Left hindlimb (tissue), 1 donor: ENCODE results near the gene PHOSPHO2.

Source experiments
- DNase-seq: peaks from one replicate; pipeline ENCODE4 v3.0.0-alpha.2; 2018

PHOSPHO2 gene, protein sequence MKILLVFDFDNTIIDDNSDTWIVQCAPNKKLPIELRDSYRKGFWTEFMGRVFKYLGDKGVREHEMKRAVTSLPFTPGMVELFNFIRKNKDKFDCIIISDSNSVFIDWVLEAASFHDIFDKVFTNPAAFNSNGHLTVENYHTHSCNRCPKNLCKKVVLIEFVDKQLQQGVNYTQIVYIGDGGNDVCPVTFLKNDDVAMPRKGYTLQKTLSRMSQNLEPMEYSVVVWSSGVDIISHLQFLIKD

DNA sequence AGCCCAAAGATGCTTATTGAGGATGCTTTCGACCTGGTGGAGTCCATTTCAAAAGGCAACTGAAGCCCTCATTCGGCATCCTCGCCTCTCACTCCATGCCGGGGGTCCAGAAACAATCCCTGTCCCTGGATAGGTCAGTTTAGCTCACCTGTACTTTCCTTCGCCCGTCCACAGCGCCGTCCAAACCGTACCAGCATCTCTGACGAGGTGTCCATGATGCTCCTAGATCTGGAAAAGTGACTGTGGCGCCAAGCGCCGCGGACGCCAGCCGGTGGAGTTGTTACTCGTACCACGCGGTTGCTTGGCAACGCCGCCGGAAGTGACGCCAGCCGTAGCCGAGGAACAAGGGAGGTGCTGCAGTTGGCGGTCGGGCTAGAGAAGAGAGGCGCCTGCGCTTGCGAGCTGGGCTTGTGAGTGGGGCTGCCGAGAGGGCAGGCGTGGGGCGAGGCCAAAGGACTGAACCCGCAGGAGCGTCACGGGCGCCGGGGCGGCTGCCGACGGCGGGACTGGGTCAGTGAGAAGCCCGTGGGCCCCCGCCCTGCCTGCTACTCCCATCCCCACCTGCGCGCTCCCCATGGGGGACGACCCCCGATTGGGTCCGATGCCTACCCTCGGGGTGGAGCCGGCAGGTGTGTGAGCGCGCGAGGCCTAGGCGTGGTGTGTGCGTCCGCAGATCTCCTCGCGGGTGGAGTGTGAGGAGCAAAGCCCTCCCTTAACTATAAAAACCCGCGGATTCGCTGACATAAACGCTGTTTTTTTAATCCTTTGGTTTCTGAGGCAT is at the start of gene PHOSPHO2, which contains the start of gene CFAP210:
PHOSPHO2 (plus strand) TSS at position 357 of the 781 bp plus-strand sequence. CDS start 6,503 bp downstream, outside the sequence.
CFAP210 (minus strand) TSS at position 293 of the 781 bp plus-strand sequence; CDS start at position 215, 78 bp downstream.
- DNase-seq = peak; percentile 99

GRCh38 chr2:169647496-169647895 is 46.8 kb upstream of the PHOSPHO2 start:
- DNase-seq = no peak

GRCh38 chr2:169649278-169649677 is 45.0 kb upstream of the PHOSPHO2 start:
- DNase-seq = no peak

DNA sequence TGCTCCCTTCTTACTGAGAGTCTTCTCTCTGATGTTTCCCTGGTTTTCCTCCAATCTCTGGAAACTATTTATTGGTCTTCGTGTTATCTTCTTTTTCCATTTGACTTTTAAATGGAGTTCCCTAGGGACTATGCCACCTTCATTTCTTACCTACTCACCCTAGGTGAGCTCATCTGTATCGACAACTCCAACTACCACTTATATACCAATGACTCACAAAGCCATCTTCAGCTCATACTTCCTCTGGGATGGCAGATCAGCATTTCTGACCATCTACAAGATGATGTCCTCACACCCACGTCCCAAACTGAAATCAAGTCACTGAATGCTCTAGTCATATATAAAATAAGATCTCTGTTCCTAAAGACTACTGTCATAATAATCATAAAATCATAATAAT is 40.6 kb upstream of the PHOSPHO2 start:
- DNase-seq = no peak

DNA sequence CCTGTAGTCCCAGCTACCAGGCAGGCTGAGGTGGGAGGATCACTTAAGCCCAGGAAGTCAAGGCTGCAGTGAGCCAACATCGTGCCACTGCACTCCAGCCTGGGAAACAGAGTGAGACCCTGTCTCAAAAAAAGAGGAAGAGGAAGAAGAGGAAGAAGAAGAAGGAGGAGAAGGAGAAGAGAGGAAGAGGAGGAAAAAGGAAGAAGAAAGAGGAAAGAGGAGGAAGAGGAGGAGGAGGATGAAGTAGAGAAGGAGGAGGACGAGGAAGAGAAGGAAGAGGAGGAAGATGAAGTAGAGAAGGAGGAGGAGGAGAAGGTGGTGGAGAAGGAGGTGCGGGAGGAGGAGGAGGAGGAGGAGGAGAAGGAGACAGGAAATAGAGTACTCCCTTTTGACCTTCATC is 38.1 kb upstream of the PHOSPHO2 start:
- no peak for DNase-seq

GRCh38 chr2:169658877-169659276 is 35.4 kb upstream of the PHOSPHO2 start:
- DNase-seq = no peak

GRCh38 chr2:169659320-169659719 is 34.9 kb upstream of the PHOSPHO2 start:
- no peak for DNase-seq

DNA sequence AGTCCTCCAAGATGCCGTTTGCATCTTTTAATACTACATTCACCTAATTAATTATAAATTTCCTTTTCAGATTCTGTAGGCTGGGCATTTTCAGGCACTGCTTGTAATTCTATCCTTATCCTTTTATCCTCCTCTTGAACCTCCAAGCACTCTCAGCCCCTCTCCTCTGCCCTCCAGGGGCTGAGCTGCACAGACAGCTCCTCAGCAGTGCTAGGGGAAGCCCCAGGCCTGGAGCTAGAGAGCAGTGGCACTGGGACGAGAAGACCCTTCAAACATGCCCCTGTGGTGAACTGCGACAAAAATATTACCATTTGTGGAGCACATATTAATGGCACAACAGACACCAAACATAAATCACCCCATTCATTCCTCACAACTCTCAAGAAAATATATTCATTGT is 33.0 kb upstream of the PHOSPHO2 start:
- DNase-seq = no peak

DNA sequence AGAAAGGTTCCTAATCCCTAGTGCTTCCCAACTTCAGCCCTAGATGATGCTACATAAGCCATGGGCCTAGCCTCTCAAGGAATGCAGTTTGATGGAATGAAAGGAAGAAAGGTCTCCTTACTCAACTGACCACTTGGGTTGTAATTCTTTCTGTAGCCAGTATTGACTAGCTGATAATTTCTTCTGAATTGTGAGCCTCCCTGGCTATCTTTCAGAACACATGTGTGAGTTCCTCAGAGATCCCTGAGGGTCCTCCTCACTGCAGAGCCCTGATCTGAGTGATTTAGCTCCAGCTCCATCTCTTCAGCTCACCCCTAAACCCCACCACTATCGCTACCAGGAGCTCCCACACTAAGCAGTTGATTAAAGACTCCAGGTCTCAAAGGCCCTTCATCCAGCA is 31.5 kb upstream of the PHOSPHO2 start:
- no peak for DNase-seq

GRCh38 chr2:169663247-169663646 is 31.0 kb upstream of the PHOSPHO2 start:
- DNase-seq = no peak

DNA sequence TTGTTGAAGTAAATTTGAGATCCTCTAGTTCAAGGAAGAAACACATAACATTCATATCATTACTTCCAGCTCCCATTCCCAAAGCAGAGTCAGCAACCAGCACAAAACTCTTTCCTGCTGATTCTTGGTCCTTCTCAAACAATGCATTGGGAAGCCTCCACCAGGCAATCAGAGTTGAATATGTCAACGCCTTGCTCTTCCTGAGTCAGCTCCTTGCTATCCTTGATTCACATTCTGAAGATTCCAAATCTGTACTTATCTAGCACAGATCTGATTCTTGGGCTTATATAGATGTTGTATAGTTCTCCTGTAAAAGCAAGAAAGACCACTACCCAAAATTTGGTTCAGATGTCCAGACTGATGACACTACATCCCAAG is 29.7 kb upstream of the PHOSPHO2 start:
- DNase-seq = no peak

- no peak for DNase-seq
Measured at GRCh38 chr2:169664978-169665930, 29.0 kb upstream of the PHOSPHO2 start.

DNA sequence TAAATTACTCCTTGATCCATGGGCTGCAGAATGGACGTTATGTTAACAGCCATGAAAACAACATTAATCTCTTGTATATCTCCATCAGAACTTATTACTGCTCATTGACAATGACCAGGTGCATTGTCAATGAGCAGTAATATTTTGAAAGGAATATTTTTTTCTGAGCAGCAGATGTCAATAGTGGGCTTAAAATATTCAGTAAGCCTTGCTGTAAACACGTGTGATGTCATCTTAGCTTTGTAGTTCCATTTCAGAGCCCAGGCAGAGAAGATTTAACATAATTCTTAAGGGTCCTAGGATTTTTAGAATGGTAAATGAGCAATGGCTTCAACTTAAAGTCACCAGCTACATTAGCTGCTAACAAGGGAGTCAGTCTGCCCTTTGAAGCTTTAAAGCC is 26.7 kb upstream of the PHOSPHO2 start:
- DNase-seq = no peak

DNA sequence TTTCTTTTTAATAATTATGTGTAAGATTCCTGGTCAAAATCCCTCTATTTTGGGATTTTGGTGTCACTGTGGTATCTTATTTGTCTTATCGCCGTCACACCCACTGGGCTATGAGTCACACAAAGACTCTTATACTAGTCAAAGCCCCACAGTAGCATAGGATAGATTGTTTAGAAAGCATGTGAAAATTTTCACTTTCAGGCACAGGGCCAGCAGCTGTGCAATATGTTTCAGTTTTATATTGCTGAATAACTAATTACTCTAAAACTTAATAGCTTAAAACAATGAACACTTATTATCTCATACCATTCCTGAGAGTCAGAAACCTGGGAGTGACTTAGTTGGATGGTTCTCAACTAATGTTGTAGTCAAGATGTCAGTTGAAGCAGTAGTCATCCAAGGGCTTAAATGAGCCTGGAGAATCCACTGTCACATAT is 24.0 kb upstream of the PHOSPHO2 start:
- no peak for DNase-seq

DNA sequence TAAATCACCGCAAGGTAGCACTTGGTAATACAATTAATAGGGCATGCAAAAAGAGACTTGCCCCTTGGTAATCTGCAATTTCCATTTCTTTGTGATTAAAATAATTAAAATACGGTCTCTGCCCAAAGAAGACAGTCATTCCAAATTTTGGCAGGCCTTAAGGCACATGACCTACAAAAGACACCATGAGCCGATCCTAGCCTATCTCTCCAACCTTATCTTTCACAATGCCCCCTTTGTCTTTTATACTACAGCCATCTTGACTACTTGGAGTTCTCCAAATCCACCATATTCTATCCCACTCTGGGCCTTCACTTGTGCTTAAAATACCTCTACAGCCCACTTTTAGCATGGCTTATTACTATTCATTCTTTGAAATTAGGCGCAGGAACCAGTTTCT is 23.3 kb upstream of the PHOSPHO2 start:
- DNase-seq = no peak

GRCh38 chr2:169672406-169672805 is 21.9 kb upstream of the PHOSPHO2 start:
- DNase-seq = no peak

DNA sequence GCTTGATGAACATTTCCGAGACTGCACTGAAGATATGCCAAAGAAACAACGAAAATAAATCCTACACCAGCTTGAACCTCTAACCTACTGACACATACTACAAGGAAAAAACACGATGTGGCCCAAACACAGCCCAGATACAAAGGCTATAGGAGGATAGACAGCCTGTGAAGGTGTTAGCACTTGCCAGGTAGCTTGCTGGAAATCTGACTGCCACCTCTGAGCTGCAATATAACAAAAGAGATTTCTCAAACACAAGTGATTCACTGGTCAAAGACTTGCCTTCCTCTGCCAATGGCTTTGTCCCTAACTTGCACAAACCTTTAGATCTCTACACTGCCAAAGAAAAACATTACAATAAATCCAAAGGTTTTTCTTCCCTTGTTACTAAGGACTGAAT is 21.2 kb upstream of the PHOSPHO2 start:
- DNase-seq = no peak

GRCh38 chr2:169673921-169674320 is 20.3 kb upstream of the PHOSPHO2 start:
- no peak for DNase-seq

- DNase-seq = no peak
Measured at GRCh38 chr2:169676357-169676756, 17.9 kb upstream of the PHOSPHO2 start.

- DNase-seq = no peak
Measured at GRCh38 chr2:169676850-169677249, 17.4 kb upstream of the PHOSPHO2 start.

GRCh38 chr2:169683054-169683424 is 11.2 kb upstream of the PHOSPHO2 start:
- no peak for DNase-seq

DNA sequence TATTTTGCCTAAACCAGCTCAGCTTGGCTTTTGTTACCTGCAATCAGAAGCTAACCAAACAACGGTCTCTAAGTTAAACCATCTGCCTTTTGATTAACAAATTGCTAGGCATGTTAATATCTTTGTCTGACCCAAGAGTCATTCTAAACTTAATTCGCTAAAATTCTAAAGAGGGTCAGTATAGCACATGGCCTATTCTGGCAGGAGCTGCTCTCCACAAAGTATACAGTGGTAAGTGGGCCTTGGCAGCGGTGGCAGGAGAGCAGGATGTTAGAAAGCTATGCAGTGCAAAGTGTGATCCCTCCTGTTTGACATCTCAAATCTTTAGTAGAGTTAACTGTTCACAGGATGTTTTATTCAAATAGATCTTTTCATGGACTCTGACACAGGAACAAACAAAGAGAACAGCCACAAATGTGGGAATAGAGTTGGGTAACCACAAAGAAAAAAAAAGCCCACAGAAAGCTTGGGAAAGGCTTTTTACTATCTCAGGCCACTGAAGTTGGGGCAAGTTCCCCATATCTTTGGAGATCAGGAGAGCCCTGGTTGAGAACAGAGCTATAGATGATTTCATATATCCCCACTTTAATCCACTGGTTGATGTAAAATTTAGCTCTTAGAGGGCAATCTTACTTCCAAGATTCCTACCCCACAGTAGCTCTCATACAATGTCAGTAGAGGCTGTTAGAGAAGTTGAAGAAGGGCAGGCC is 10.7 kb upstream of the PHOSPHO2 start:
- no peak for DNase-seq
